ENCODE results near the gene NSRP1.
"Not testable (repeated sequence)": the region's sequence is repeated elsewhere in the genome, so short reads cannot be mapped to it uniquely, and the experiment has no call there.

The NSRP1 gene

GRCh38 chr17:30116661-30117551 lies at the start of gene NSRP1:
Gene NSRP1, plus strand, starts transcription at chr17:30116816. Its CDS starts 28 bp downstream, at chr17:30116844.
- peak; percentile 98 for DNase-seq

DNA sequence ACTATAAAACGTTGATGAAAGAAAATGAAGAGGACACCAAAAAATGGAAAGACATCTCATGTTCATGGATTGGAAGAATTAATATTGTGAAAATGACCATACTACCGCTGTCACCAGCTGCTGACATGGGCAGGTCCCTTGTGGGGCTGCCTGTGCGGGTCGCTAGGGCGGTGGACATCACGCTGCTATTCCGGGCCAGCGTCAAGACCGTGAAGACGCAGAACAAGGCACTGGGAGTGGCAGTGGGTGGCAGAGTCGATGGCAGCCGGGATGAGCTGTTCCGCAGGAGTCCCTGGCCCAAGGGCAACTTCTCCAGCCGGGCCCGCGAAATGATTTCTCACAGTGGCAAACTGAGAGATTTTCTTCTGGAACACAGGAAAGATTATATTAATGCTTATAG lies 48.2 kb upstream of the NSRP1 start:
- no peak for DNase-seq

GRCh38 chr17:30074254-30074653 lies 42.4 kb upstream of the NSRP1 start:
- no peak for DNase-seq

- no peak for DNase-seq
Observed at GRCh38 chr17:30074730-30075129, 41.9 kb upstream of the NSRP1 start.

GRCh38 chr17:30082773-30083172 lies 33.8 kb upstream of the NSRP1 start:
- no peak for DNase-seq

DNA sequence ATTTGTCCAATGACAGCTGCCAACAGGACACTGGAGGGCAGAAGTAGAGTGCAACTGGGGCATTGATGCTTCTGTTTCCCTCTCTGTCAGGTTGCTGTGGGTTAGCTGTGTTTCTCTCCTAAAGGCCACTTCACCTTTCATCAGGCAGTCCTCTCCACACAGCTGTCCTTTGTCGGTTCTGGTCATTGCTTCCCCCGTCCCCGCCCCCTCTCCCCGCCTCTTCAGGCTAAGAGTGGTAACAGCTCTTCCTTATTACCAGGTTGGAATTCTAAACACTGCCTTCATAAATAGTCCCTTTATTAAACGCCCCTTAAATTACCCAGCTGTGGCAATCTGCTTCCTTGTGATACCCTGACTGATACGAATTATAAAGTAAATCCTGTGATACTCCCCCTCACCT lies 31.8 kb upstream of the NSRP1 start:
- DNase-seq = no peak

DNA sequence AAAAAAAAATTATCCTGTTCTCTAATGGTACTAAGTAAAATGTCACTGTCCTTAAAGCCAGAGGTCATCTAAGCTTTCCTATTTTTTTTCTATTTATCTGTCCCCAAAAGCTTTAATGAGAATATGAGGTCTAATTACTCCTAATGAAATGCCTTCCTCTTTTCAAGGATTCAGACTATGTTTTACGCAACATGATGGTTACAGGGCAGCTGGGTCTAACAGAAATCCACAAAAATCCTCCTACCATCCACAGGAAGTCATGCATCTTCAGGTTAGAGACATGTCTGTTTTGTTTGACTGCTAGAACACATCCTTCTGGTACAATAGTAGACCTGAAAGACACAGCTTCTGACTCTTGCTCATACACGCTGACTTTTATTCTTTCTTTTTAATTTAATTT lies 29.7 kb upstream of the NSRP1 start:
- DNase-seq = peak; percentile 8

GRCh38 chr17:30087431-30087830 lies 29.2 kb upstream of the NSRP1 start:
- not testable (repeated sequence) for DNase-seq

GRCh38 chr17:30091121-30091670 lies 25.4 kb upstream of the NSRP1 start:
- no peak for DNase-seq

GRCh38 chr17:30091771-30092170 lies 24.8 kb upstream of the NSRP1 start:
- DNase-seq = no peak

- DNase-seq = no peak
Observed at GRCh38 chr17:30092886-30093285, 23.7 kb upstream of the NSRP1 start.

DNA sequence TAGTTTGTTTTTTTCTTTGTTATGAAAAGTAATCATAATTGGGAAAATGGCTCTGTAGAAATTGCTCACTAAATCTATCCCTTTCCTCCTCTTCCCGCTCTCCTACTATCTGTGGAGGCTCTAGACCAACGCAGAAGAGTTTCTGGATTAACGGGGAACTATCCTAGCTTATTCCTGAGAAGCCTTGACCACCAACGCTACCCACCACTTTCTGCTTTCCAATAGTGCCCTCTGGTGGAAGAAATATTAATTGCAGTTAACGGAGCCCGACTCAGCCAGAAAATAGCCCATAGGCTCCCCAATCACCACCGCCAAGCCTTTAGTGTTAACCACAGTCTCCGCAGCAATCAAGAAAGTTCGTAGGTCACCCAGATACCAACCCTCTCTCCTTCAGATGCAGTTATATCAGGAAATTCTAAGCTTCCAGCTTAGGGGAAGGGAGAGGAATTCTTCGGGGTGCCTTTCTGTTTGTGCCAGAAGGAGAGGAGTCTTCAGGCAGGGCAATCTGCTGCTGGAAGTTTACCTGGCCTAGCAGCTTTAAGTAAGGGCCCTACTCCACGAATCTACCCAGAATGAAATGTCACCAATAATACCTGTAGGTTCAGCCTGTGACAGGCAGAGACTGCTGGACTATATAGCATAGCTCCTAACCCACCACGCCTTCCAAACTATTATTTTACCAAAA lies 23.0 kb upstream of the NSRP1 start:
- DNase-seq = peak; percentile 80

- peak; percentile 75 for DNase-seq
Observed at GRCh38 chr17:30095507-30096244, 20.9 kb upstream of the NSRP1 start.

DNA sequence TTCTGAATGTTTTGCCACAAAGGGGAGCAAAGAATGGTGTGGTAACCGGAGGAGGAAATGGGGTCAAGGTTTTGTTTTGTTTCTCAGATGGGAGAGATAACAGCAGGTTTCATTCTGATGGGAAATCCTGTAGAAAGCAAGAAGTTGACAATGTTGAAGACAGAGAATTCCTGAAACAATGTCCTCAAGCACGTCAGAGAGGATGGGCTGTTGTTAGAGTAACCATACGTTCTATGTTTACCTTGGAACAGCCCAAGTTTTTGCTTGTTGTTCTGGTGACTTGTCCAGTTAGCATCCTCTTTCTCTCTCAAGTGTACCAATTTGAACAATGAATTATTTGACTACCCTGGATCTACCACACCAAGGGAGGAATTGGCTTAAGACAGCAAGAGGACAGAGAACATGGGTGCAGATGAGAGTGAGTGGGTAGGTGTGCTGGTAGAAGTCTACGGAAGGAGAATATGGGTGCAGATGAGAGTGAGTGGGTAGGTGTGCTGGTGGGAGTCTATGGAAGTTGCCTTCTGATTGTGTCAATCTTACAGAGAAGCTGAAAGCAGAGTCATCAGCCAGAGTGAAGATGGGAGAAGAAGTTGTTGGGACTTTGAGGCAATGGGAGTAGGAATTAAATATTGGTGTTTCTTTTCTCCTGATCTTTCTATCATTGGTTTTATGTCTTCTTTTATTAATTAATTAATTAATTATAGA lies 14.8 kb upstream of the NSRP1 start:
- no peak for DNase-seq

DNA sequence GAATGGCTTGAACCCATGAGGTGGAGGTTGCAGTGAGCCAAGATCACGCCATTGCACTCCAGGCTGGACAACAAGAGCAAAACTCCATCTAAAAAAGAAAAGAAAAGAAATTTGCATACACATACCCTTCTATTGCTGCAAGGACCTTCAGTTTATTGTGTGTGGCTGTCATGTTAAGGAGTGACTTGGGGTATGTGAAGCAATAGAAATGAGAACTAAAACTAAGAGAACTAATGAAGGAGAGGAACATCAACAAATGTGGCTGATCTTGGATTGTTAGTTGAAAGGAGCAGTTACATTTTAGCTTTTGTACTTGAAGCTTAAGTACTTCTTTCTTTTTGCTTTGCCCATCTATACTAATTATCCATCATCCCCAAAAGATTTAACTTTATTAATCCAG lies 12.7 kb upstream of the NSRP1 start:
- peak; percentile 10 for DNase-seq

DNA sequence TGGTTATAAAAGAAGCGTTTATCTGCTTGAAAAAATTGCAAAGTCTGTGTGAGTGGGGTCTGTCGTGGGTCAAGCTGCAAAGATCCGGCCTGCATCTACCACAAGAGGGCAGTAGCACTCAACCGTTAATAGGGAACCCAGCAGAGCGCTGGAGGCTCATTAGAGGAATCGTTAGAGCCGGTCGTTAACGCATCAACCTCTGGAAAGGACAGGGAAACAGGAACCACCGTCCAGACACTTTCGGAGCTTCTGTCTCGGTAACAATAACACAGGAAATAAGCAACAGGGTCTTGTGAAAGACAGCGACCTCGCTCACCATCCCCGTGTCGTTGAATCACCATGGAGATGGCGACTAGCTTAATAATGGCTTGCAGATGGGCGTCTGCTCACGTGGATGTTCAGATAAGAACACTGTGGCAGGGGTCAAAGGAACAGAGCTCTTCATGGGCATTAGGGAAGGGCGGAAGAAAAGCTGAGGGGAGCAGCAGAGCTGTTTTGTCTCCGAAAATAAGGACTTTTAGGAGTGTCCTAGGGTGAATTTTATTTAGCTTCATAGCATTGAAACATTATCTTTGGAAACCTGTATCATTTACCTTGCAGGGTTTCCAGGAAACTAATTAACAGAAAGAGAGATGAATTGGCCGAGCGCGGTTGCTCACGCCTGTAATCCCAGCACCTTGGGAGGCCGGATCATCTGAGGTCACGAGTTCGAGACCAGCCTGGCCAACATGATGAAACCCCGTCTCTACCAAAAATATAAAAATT lies 11.9 kb upstream of the NSRP1 start:
- DNase-seq = peak; percentile 96

GRCh38 chr17:30112794-30113193 lies 3.8 kb upstream of the NSRP1 start:
- DNase-seq = no peak

- DNase-seq = peak; percentile 56
Observed at GRCh38 chr17:30113213-30113612, 3.4 kb upstream of the NSRP1 start.

- DNase-seq = no peak
Observed at GRCh38 chr17:30116345-30116660, 313 bp upstream of the NSRP1 start.

- DNase-seq = no peak
Observed at GRCh38 chr17:30117675-30118081, 1.1 kb downstream of the NSRP1 start.

GRCh38 chr17:30118635-30119034 lies 2.0 kb downstream of the NSRP1 start:
- DNase-seq = not testable (repeated sequence)

DNA sequence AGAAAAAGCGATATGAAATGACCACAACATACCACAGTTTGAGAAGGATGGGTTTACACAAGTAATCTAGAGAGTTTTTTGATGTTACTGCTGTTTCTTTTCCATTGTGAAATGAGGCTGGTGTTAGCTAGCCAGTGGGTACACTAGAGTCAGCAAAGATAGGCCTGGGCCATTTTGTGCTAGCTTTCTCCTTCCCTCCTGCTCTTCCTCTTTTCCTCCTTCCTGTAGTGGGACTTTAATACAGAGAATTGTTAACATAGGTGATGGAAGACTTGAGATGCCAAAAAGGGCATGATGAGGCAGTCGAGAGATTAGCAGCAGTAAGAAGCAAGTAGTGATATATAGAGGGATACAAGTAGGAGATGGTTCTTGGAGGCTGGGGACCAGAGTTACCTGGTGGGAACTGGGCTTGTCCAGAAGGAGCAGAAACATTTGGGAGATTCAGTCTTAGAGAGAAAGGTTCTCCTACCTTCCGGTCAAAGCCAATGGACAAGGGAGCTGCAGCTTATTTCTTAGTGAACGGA lies 7.7 kb downstream of the NSRP1 start:
- no peak for DNase-seq

All from hematopoietic multipotent progenitor cell treated with erythropoietin and hydrocortisone succinate and interleukin-3 and kit ligand, for 4 days (in vitro differentiated cells).